Calu3 (cell line): ENCODE data around the gene MLIP. TPM values are rescaled to one million over a fixed set of nuclear protein-coding genes. Genes with fewer than 3 reads are reported as not detected.

Source experiments
- BruUV-seq: library from RNA; stranded (reverse); fragments of 400-500 nt; replicated peaks from 2 replicates; lab custom pipeline; 2021; lab: Mats Ljungman, UMichigan
- CTCF ChIA-PET: fragments of 300-600 bp; sonication (Branson Sonifier 250); formaldehyde crosslinking; loops from one replicate; lab custom pipeline; 2022; ENCODE audit warnings: antibody characterized with exemption; lab: Charles Lee
- DNase-seq: peaks from one replicate; pipeline ENCODE4 v3.0.0; 2022
- H3K27ac Mint-ChIP-seq: one replicate; pipeline ENCODE4 v1.8.0; 2022; ENCODE audit warnings: mixed read lengths; ENCODE audit not compliant: unreplicated experiment
- H3K27me3 Mint-ChIP-seq: one replicate; pipeline ENCODE4 v1.8.0; 2022; ENCODE audit warnings: mixed read lengths; ENCODE audit not compliant: unreplicated experiment
- H3K36me3 Mint-ChIP-seq: one replicate; pipeline ENCODE4 v1.8.0; 2022; ENCODE audit warnings: mild to moderate bottlenecking, moderate library complexity, mixed read lengths; ENCODE audit not compliant: insufficient read depth, unreplicated experiment
- H3K4me1 Mint-ChIP-seq: one replicate; pipeline ENCODE4 v1.8.0; 2022; ENCODE audit warnings: mild to moderate bottlenecking, low read depth, mixed read lengths; ENCODE audit not compliant: unreplicated experiment
- H3K4me3 Mint-ChIP-seq: one replicate; pipeline ENCODE4 v1.8.0; 2022; ENCODE audit warnings: mild to moderate bottlenecking, low read depth, moderate library complexity, mixed read lengths; ENCODE audit not compliant: unreplicated experiment
- H3K9me3 Mint-ChIP-seq: one replicate; pipeline ENCODE4 v1.8.0; 2022; ENCODE audit warnings: low read depth, mixed read lengths; ENCODE audit not compliant: unreplicated experiment
- CTCF ChIP-seq: fragments of 200-600 bp; IDR thresholded peaks from one replicate; pipeline ENCODE4 v1.8.0; 2022; ENCODE audit warnings: antibody characterized with exemption; ENCODE audit not compliant: unreplicated experiment
- intact Hi-C: fragments of 100-400 bp; cut with micrococcal nuclease; formaldehyde crosslinking; loops from one replicate; pipeline ENCODE4 v1.10.0; 2022; ENCODE audit not compliant: unreplicated experiment
- total RNA-seq: library from RNA; stranded (reverse); gene quantifications from 2 replicates; pipeline ENCODE4 v1.2.3, GENCODE V29; 2022

MLIP gene
- total RNA-seq, 1 experiment from 2014 or later: 1.4 TPM

- intact Hi-C loops: no loop called here
- no peak for DNase-seq
These were observed 14.4 kb upstream of the MLIP start for GRCh38 chr6:54096811-54097210.

GRCh38 chr6:54097753-54098152 lies 13.5 kb upstream of the MLIP start:
- H3K4me1 Mint-ChIP-seq: no peaks in the 10 kb centered on the region
- no peaks in the 10 kb centered on the region for H3K9me3 Mint-ChIP-seq
- intact Hi-C loops: no loop called here
- H3K27ac Mint-ChIP-seq: no peak overlapping the region
- H3K36me3 Mint-ChIP-seq: no peaks in the 10 kb centered on the region
- no peak for TF ChIP-seq CTCF
- CTCF ChIA-PET: interaction anchor here (0.7 kb wide), 1 partner anchor 580 kb away, joined by 5 read pairs; no protein-coding TSS in a partner anchor
- no TSS peak for BruUV-seq
- H3K4me3 Mint-ChIP-seq: no peak overlapping the region
- DNase-seq: no peak
- H3K27me3 Mint-ChIP-seq: no peaks in the 10 kb centered on the region

More at GRCh38 chr6:54096811-54097210, 14.4 kb upstream of the MLIP start:
- no peaks in the 10 kb centered on the region for H3K4me1 Mint-ChIP-seq
- no TSS peak for BruUV-seq
- CTCF ChIA-PET: no interaction called here
- no peak overlapping the region for H3K27ac Mint-ChIP-seq
- TF ChIP-seq CTCF: no peak
- H3K9me3 Mint-ChIP-seq: no peaks in the 10 kb centered on the region
- no peak overlapping the region for H3K4me3 Mint-ChIP-seq
- H3K27me3 Mint-ChIP-seq: no peaks in the 10 kb centered on the region
- no peaks in the 10 kb centered on the region for H3K36me3 Mint-ChIP-seq

GRCh38 chr6:54098450-54099044 lies 12.7 kb upstream of the MLIP start:
- TF ChIP-seq CTCF: no peak
- H3K4me3 Mint-ChIP-seq: no peak overlapping the region
- CTCF ChIA-PET: interaction anchor here (0.7 kb wide), 1 partner anchor 579 kb away, joined by 5 read pairs; no protein-coding TSS in a partner anchor
- H3K4me1 Mint-ChIP-seq: no peaks in the 10 kb centered on the region
- no peaks in the 10 kb centered on the region for H3K36me3 Mint-ChIP-seq
- H3K9me3 Mint-ChIP-seq: no peaks in the 10 kb centered on the region
- DNase-seq: no peak
- intact Hi-C loops: no loop called here
- no peaks in the 10 kb centered on the region for H3K27me3 Mint-ChIP-seq
- H3K27ac Mint-ChIP-seq: no peak overlapping the region
- BruUV-seq: no TSS peak

GRCh38 chr6:54099225-54099624 lies 12.0 kb upstream of the MLIP start:
- intact Hi-C loops: no loop called here
- CTCF ChIA-PET: no interaction called here
- H3K27ac Mint-ChIP-seq: no peak overlapping the region
- no peak overlapping the region for H3K4me3 Mint-ChIP-seq
- no peaks in the 10 kb centered on the region for H3K36me3 Mint-ChIP-seq
- no peaks in the 10 kb centered on the region for H3K4me1 Mint-ChIP-seq
- TF ChIP-seq CTCF: no peak
- DNase-seq: no peak
- H3K27me3 Mint-ChIP-seq: no peaks in the 10 kb centered on the region
- H3K9me3 Mint-ChIP-seq: no peaks in the 10 kb centered on the region
- no TSS peak for BruUV-seq
